HG03354 (cell line): ENCODE data around the gene PANX1.
A peak's percentile ranks its signal among the peaks of the same experiment; 100 is the strongest.

Experiments used
- ATAC-seq: cut with Tn5 transposase; IDR thresholded peaks from one replicate; pipeline ENCODE4 v1.9.1; 2021; ENCODE audit warnings: mild to moderate bottlenecking; ENCODE audit not compliant: unreplicated experiment, poor library complexity, severe bottlenecking

The PANX1 gene

DNA sequence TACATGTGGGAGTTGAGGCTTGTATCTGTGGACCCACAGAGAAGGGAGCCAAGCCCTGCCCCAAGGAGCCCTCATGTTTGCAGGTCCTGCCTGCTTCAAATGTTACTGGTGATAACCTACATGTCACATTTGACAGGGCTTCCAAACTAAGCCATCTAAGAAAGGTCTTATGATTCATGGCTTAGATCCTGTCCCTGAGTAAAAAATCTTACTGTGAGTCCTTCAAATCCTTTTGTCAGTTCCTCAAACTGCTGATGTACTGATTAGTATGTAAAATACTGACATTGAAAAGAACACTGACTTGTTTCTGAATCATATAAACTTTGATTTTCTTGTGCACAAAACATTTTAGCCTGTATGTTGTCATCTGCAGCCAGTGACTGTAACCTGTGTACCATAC lies 1.0 kb upstream of the PANX1 start:
- ATAC-seq = no peak

DNA sequence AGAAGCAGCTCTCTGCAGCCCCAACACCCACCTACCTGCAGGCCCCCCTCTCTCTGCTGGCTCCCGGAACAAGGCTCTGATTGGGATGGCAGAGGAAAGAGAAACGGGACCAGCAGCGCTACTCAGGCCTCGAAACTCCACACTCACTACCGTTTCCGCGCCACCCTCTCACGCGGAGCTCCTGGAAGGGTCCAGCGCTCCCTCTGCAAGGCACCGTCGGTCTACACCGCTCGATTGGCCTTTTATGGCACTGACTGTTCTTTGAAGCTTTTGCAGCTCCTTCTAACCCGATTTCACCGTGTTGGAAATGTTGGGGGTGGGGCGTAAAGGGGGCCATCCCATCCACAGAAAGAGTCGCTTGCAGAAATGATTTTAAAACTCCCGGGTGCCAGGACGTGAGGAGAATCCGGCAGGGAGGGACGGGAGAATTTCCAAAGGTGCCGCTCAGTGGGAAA lies 323 bp upstream of the PANX1 start:
- peak; percentile 25 for ATAC-seq

DNA sequence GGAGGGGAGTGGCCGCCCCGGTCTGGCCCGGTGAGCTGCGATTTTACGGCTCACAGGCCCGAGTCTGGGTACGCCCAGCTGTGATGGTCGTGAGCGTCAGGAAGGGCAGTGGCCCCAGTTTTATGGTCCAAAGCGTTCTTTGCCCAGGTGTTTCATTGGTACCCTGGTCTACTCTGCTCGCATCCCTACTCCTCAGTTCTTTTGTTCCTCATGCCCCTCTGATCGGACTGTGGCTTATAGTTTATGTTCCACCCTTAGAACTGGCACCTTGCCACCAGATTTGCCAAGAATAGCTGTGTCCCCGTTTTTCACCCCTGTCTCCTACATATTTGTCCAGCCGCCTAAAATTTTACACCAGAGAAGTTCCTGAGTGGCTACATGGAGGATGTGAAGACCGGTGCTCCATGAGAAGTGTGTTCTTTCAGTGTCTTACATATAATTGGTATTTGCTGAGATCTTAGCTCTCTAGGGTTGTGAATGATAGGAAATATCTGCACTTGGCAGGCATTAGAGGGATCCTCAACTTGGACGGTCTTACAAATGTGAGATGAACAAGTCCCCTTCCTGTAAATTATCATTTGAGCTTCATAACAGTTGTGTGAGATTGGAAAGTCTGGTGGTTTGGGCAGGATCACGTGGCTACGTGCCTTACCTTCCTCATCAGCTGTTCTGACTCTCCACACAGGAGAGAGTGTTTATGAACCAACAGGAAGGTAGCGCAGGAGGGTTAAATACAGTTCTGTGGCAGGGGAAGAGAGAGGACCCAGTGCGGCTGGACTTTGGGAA lies 1.1 kb downstream of the PANX1 start:
- no peak for ATAC-seq

DNA sequence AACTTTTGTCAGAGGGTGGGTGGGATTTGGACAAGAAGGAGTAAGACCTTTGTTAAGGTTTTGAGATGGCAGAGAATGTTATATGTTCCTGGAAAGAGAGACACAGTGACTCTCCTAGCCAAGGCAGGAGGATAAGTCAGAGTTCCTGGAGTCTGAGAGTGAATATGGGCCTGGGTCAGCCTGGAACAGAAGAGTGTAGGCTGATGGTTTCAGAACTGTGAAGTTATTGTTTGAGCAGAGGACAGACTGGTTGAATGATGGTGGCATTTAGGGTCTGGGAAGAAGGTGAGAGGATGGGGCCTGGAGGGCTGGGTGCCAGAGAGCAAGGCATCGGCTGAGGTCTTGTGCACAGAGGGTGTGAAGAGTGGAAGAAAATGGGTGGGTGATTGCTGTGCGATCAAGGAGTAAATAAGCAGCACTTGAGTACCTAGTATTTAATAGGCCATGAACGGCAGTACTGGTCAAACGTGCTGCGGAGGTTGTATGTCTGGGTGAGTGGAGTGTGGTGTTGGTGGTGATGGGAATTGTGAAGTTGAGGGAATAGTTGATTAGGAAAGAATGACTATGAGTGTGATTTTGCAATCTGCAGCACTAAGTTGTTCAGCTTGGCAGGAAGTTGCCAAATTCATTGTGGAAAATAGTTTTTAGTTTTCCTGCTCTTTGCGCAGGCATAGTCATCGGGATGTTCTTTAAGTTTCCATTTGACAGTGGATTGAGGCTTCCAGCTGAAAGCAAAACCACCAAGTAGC lies 1.8 kb downstream of the PANX1 start:
- ATAC-seq = no peak

DNA sequence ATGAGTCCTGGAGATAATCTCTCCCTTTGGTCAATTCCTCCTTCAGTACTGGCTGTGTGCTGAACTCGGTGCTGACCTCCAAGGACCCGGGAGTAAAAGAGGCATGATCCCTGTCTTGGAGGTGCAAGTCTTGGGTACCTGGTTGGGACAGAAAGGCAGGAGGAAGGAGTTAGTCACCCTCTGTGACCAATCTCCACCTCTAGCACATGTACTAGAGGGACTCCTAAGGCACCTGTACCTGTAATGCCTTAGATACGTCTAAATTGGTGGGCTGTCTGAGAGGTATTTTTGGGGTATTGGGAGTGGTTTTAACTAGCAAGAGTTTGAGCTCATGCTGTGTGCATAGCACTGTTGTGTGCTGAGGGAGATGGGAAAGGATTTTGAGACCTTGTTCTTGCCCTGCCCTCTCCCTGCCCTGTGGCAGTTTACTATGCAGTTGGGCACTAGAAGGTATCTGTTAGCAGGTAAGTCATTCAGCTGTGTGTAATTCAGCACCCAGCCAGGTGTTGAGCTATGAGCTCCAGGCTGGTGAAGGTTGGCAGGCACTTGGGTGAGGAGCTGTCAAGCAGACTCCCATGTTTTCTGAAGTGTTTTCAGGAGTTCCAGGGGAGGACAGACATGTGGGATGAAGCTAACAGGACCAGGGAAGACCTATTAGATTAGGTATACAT lies 2.5 kb downstream of the PANX1 start:
- ATAC-seq = no peak

DNA sequence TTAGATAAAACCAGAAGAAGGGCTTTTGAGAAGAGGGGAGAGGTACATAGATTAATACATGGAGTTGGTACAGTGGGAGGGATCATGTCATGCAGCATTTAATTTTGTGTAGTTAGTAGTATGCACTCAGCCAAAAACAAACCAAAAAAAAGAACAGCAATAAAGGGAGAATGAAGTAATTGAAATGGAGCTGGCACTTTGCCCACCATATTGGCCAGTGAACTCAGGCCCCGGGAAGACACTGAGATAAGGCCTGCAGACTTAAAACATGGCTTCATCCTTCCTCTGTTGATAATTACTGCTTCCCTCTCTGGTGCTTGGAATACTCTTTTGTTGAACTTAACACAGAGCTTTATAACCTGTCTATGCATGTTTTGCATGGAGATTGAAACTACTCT lies 3.1 kb downstream of the PANX1 start:
- no peak for ATAC-seq

DNA sequence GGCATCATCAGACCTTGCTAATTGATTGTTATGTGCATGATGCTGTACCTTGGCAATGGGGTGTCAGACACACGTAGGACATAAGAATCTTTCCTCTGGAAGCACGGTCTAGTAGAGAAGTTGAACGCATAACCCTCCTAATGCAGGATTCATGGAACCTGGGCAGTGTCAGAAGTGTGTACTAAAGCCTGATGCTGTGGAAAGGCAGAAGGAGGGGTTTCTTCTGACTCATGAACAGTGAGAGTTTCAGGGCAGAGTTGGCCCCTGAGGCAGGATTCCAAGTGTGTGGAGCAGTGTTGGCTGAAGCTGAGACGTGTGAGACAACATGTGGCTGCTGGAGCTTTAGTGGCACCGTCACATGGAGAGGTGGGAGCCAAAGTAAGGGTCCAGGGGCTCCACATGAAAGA lies 3.5 kb downstream of the PANX1 start:
- no peak for ATAC-seq

DNA sequence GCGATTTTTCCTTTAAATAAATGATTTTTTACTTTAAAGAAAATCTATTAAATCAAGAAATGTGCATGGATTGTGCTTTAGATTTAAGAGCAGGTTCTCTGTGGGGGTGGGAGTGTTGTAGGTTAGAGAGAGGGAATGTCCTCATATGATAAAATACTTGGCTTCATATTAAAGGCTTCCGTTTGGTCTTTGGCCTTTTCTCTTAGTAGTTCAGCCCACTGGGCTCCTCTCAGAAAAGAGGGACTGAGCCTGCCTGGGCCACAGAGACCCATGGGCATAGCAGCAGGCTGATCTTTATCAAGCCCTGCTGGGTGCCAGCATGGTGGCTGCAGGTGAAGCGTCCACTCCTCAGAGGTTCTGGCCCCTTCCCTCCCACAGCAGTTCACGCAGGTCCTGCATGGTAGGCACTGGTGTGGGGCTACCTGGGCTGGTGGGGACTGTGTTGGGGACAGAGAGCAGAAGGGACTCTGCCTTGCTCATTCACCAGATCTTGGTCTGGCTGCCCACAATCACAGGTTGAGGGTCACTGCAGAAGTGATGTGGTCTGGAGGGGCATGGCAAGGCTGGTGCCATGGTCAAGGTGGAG lies 4.3 kb downstream of the PANX1 start:
- no peak for ATAC-seq

DNA sequence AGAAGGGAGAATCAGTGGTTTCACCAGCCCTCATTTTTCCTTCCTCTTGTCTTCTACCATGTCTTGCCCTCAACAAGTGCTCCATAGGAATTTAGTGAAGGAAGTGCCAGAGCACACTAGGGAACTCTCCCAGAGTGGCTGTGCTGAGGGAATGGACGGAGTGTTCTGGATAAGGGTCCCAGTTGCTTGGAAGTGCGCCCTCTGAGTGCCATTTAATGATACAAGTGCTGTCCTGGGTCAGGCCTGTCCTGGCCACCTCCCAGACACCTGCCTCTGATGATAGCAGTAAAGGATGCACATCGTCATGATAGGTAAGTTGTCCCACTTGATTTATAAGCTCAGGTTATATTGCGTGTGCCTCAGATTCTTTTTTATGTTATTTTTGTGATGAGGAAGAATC lies 5.1 kb downstream of the PANX1 start:
- no peak for ATAC-seq

DNA sequence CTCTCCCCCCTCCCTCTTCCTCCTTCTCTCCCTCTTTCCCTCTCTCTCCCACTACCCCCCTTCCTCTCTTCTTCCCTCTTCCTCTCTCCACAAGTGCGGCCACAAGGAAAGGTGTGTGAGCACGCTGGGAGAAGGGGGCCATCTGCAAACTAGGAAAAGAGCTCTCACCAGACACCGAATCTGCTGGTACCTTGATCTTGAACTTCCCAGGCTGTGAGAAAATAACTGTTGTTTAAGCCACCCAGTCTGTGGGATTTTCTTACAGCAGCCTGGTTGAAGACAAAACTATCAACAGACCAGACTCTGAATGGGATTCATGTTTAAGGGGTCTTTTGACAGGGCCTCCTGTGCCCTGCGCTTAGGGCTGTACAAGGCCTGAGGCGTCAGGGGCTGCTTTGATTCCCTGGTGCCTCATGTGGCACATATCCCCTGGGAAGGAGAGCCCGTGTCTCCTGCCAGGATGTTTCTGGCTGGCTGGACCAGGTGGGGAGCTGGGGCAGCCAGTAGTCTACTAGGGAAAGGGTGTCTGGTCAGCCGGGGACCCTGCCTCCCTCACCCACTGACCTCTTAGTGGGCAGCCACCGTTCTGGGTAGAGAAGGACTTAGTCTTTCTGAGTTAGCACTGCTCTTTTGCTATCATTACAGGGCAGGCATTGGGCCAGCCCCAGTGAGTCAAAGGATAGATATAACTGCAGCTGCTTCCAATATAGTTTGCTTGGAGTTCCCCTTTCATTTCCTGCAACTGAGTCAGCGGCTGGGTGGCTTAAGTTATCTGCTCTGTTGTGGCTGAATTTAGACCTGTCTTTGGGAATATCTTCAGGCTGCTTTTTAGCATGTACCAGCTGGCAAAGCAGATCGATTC lies 6.2 kb downstream of the PANX1 start:
- ATAC-seq = no peak

DNA sequence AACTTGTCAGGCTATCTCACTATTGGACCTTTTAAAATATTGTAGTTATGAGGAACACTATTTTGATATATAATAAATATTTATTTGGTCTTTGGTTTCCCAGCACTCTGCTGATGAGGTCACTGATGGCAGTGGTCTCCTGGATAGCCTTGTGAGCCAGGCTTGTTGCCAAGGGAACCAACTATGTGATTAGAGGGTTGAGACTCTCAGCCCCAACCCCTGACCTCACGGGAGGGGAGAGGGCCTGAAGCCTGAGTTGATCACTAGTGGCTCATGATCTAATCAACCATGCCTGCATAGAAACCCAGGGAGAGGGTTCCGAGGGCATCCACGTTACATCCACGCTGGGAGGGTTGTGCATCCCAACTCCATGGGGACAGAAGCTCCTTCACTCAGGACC lies 10.8 kb downstream of the PANX1 start:
- no peak for ATAC-seq

DNA sequence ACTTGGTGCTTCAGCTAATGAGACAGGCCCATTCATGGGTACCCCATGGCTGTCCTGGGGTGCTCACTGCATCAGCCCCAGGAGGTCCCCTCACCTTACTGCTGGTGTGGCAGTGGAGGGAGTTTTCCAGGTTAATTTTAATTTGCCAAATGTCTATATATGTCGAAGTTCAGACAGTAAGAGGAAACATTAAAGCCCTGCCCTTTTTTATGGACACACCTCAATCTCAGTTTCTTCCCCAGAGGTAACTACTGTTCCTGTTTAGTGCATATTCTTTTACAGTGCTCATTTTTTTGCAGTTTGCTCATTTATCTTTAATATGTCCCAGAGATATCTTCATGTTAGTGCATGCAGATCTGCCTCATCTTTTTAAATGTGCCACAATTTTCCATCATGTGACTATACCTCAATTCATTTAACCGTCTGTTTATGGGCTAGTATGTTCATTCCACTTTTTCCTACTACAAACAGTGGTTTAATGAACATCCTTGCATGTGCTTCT lies 11.6 kb downstream of the PANX1 start:
- ATAC-seq = no peak

DNA sequence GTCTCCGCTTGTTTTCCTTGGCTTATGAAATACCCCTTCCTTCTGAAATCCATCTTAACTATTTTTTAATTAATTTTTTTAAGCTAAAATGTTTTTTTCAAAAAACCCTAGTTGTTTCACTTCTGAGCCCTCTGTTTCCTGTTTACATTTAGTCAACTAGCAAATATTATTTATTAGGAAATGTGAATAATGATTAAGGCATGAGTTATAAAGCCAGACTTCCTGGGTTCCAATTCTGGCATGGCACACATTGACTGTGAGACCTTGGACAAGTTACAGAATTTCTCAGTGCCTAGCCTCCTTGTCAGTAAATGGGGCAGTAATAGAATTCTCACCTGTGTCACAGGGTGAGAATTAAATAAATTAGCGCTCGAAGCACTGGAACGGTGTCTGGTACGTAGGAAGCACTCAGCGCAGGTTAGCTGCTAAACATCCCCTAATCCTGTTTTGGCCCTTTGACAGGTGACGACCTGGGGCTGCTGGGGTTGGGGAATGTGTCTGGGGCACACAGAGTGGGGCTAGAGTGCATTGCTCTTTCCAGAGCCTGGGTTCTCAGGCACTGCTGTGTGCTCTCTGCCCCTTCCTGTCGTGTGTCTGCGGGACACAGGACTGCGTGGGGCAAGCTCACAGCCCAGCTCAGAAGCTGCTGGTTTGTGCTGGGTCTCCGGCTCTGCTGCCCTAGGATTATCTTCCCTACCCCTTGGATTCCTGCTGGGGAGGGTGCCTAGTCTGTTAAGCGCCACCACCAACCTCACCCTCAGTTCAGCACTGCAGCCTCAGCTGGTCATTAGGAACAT lies 13.1 kb downstream of the PANX1 start:
- no peak for ATAC-seq

DNA sequence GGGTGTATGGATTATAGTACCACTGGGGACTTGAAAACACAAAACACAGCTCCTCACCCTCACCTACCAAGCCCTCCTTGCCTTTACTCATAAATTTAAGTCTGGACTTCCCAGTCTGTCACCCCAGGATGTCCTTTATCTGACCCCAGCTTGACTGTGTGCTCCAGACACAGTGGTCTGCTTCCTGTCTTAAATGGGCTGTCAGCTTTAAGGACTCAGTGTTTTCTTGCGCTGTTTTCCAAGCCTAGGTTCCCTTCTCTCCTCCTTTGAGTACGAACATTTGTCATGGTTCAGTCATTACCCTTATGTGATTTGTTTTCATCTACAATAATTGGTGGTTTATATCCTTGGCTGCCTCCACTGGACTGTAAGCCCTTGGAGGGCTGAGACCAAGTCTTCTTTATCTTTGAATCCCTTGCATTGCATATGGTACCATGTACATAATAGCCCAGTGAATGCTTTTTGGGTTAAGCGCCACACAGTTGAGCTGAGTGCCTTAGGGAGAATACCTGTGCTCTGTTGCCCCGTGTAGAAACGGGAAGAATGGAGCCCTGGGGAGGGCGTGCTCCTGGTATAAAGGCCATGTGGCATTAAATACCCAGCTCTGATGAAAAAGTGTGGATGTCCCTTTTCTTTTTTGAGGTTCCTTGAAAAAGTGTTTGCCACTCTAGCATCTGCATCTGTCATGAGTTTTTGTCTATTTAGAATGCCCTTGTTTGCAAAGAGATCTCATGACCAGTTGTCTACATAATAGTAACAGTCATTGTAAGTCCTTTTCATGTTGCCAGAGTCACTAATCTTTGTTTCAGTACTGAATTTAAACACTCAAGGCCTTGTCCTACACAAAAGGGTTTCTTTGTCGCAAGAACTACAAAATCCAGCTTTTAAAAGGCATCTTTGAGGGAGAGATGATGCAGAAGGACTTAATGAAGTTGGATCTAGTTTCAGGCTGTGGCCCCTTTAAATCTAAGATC lies 14.0 kb downstream of the PANX1 start:
- ATAC-seq = no peak

DNA sequence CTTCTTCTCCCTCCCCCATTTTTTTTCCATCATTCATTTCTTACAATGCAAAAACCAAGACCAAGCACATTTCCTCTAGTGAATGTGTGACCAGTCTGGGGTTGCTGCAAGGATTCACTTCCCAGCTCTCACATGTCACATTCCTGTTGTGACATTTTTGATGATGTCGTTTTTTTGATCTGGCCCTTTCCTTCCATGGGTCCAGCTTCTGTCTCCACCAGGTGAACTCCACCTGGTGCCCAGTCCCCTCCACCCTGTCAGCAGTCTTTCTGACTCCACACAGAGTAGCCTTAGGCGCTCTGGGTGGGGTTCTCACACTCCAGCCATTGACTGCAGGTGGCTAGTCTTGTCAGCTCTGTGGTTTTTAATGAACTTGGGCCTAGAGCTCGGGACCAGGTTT lies 15.6 kb downstream of the PANX1 start:
- ATAC-seq = no peak

DNA sequence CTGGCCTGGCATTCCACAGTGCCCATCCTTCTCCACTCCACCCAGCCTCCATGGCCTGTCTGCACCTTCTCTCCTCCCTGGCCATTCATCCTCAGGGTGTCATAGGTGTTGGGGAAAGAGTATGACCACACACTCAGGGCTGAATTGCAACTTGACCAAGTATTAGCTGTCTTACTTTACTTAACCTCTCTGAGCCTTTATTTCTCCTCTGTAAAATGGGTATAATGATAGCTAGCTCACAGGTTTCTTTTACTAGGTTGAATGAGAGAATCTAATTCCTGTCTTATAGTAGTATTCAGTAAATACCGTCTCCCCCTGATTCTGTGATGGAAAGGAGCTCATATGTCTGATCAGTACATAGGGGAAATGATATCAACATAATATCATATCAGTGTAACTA lies 16.0 kb downstream of the PANX1 start:
- ATAC-seq = no peak

DNA sequence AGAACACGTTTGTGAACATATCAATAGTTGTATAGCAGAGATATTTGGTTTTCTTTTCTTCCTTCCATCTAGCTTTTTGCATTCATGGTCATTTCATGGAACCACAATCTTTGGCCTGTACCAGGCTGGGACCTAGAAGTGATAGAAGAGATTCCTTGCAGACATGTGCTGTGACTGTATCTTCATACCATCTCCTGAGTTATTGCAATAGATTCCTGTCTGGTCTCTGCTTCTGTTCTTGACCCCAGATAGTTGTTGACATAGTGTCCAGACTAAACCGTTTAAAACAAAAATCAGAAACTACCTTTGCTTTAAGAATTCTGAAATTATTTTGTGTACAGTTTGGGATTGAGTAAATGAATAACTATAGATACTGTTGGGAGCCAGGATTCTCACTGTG lies 16.8 kb downstream of the PANX1 start:
- ATAC-seq = no peak
